CD14-positive monocyte (primary cell): ENCODE measurements around the gene MARS2. TPM values are rescaled to one million over a fixed set of nuclear protein-coding genes. Genes with fewer than 3 reads are reported as not detected.

Experiments
- DNase-seq, 3 donors: peaks; one replicate each; pipeline ENCODE4 v3.0.0-alpha.2; 2011 to 2022
- H2AFZ ChIP-seq: 2 replicates; pipeline ENCODE4 v1.6.0; 2012; ENCODE audit warnings: mild to moderate bottlenecking, low read depth, low read length, inconsistent platforms; ENCODE audit not compliant: insufficient read depth, poor library complexity, severe bottlenecking
- H3K27ac ChIP-seq, 2 donors: 1 replicate in 1 of 2; 2 replicates in 1 of 2; pipeline ENCODE4 v1.5.1; 2012 to 2013; ENCODE audit warnings: low read length in 2 of 2, control low read depth in 1 of 2, inconsistent platforms in 1 of 2, low read depth in 1 of 2, mild to moderate bottlenecking in 1 of 2
- H3K27me3 ChIP-seq, 2 donors: one replicate each; pipeline versions ENCODE4 v1.6.0 to v1.6.1; 2011 to 2013; ENCODE audit warnings: low read length in 2 of 2; ENCODE audit not compliant: control insufficient read depth in 2 of 2, insufficient read depth in 2 of 2
- H3K36me3 ChIP-seq, 2 donors: replicated peaks in 1 of 2; 1 replicate in 1 of 2; 2 replicates in 1 of 2; pipeline versions ENCODE4 v1.5.1 to v1.6.1; 2012 to 2013; ENCODE audit warnings: low read length in 2 of 2, control low read depth in 1 of 2, inconsistent platforms in 1 of 2, mild to moderate bottlenecking in 1 of 2; ENCODE audit not compliant: insufficient read depth in 2 of 2, control insufficient read depth in 1 of 2
- H3K4me1 ChIP-seq, 2 donors: 1 replicate in 1 of 2; 2 replicates in 1 of 2; pipeline versions ENCODE4 v1.5.1 to v1.6.1; 2012 to 2013; ENCODE audit warnings: low read length in 2 of 2, control low read depth in 1 of 2, inconsistent platforms in 1 of 2, mild to moderate bottlenecking in 1 of 2, moderate library complexity in 1 of 2; ENCODE audit not compliant: insufficient read depth in 2 of 2, control insufficient read depth in 1 of 2
- H3K4me2 ChIP-seq: replicated peaks from 2 replicates; pipeline ENCODE3; 2012; ENCODE audit warnings: low read length, moderate library complexity, mild to moderate bottlenecking; ENCODE audit not compliant: poor library complexity, severe bottlenecking; ENCODE audit errors: extremely low read depth
- H3K4me3 ChIP-seq, 3 experiments: fragments of 200-600 bp in 1 of 3; sonication (generic) in 1 of 3; replicated peaks in 1 of 3; 1 replicate in 2 of 3; 2 replicates in 1 of 3; pipeline ENCODE4 v1.5.1; 2011 to 2013; ENCODE audit warnings: low read length in 3 of 3, mild to moderate bottlenecking in 3 of 3, control low read depth in 2 of 3, low read depth in 2 of 3, inconsistent platforms in 1 of 3, moderate library complexity in 1 of 3
- H3K79me2 ChIP-seq: 2 replicates; pipeline ENCODE4 v1.6.0; 2012; ENCODE audit warnings: mild to moderate bottlenecking, control low read depth, inconsistent platforms, low read length, moderate library complexity; ENCODE audit not compliant: insufficient read depth
- H3K9ac ChIP-seq: 2 replicates; pipeline ENCODE4 v1.6.0; 2017; ENCODE audit warnings: low read length, mild to moderate bottlenecking; ENCODE audit not compliant: insufficient read depth, poor library complexity, severe bottlenecking
- H3K9me3 ChIP-seq, 2 donors: replicated peaks in 1 of 2; 1 replicate in 1 of 2; 2 replicates in 1 of 2; pipeline versions ENCODE4 v1.5.1 to v1.6.1; 2012 to 2013; ENCODE audit warnings: low read length in 2 of 2, control low read depth in 1 of 2; ENCODE audit not compliant: control insufficient read depth in 1 of 2, insufficient read depth in 1 of 2
- H4K20me1 ChIP-seq: 2 replicates; pipeline ENCODE4 v1.6.0; 2012; ENCODE audit warnings: mild to moderate bottlenecking, low read length, control low read depth, moderate library complexity; ENCODE audit not compliant: insufficient read depth
- H3K27ac Mint-ChIP-seq, 7 donors: one replicate each; pipeline ENCODE4 v1.8.0; 2020; ENCODE audit warnings: mild to moderate bottlenecking in 7 of 7, mixed read lengths in 7 of 7, moderate library complexity in 6 of 7, inconsistent platforms in 2 of 7
- H3K27me3 Mint-ChIP-seq, 3 donors: one replicate each; pipeline ENCODE4 v1.8.0; 2021 to 2022; ENCODE audit warnings: low read depth in 3 of 3, mild to moderate bottlenecking in 3 of 3, mixed read lengths in 3 of 3, moderate library complexity in 3 of 3, inconsistent platforms in 1 of 3
- H3K36me3 Mint-ChIP-seq, 2 donors: one replicate each; pipeline ENCODE4 v1.8.0; 2020; ENCODE audit warnings: mixed read lengths in 2 of 2, inconsistent platforms in 1 of 2, mild to moderate bottlenecking in 1 of 2
- H3K4me1 Mint-ChIP-seq: one replicate; pipeline ENCODE4 v1.8.0; 2020; ENCODE audit warnings: mild to moderate bottlenecking, mixed read lengths
- H3K4me3 Mint-ChIP-seq, 2 donors: one replicate each; pipeline ENCODE4 v1.8.0; 2020; ENCODE audit warnings: mild to moderate bottlenecking in 2 of 2, mixed read lengths in 2 of 2, moderate library complexity in 1 of 2
- H3K9me3 Mint-ChIP-seq, 7 donors: one replicate each; pipeline ENCODE4 v1.8.0; 2020 to 2022; ENCODE audit warnings: mixed read lengths in 7 of 7, mild to moderate bottlenecking in 6 of 7, moderate library complexity in 6 of 7, inconsistent platforms in 2 of 7
- CTCF ChIP-seq: fragments of 200-600 bp; IDR thresholded peaks from one replicate; pipeline ENCODE4 v1.8.0; 2022; ENCODE audit warnings: antibody characterized with exemption, mild to moderate bottlenecking
- WGBS: methylation state at CpG from one replicate; pipeline ENCODE4 v1.1.5; 2013; ENCODE audit warnings: missing lambda C conversion rate; ENCODE audit not compliant: insufficient coverage; 5-methylcytosine and 5-hydroxymethylcytosine counted together
- intact Hi-C, 2 donors: fragments of 100-400 bp; cut with micrococcal nuclease; formaldehyde crosslinking; loops; one replicate each; pipeline versions ENCODE4 v1.15.0 to v1.15.1; 2023
- polyA plus RNA-seq, 3 donors: library from polyadenylated mRNA; depleted of rRNA in 1 of 3; unstranded in 2 of 3; stranded (reverse) in 1 of 3; fragments of 300-500 nt in 2 of 3; fragments of >200 nt in 1 of 3; fragmentation: Illumina TruSeq in 2 of 3; gene quantifications; 1 replicate in 2 of 3; 2 replicates in 1 of 3; pipeline ENCODE4 v1.2.3, GENCODE V29; 2012 to 2021

The MARS2 gene
- polyA plus RNA-seq, 3 donors = 0.66 to 1.3 (median 0.93) TPM

- WGBS = 100% methylated on average over 3 of the region's 3 CpGs
Observed at GRCh38 chr2:197668296-197668695, 36.9 kb upstream of the MARS2 start.

GRCh38 chr2:197669077-197669476 is 36.1 kb upstream of the MARS2 start:
- Histone ChIP-seq H3K27ac (no peak overlapping the region), H3K27me3 (no peaks in the 10 kb centered on the region), H3K9ac (no peak overlapping the region), H4K20me1 (no peaks in the 10 kb centered on the region), H3K4me3 (no peak overlapping the region), H3K4me1 (no peaks in the 10 kb centered on the region), H2AFZ (no peak overlapping the region), H3K36me3 (no peaks in the 10 kb centered on the region), H3K79me2 (no peaks in the 10 kb centered on the region), H3K4me2 (no peak overlapping the region), H3K9me3 (peaks cover 0 to 18% of the 10 kb centered on the region in 2 donors)
- Mint-ChIP-seq H3K9me3 (peaks cover 2 to 23% (median 12%) of the 10 kb centered on the region in 7 donors), H3K4me1 (no peaks in the 10 kb centered on the region), H3K4me3 (no peak overlapping the region), H3K36me3 (no peaks in the 10 kb centered on the region), H3K27me3 (peaks cover 0 to 2% (median 2%) of the 10 kb centered on the region in 3 donors), H3K27ac (no peak overlapping the region)
- no peak for TF ChIP-seq CTCF
- intact Hi-C loops = no loop called here
- DNase-seq = no peak

More at GRCh38 chr2:197668296-197668695, 36.9 kb upstream of the MARS2 start:
- no peaks in the 10 kb centered on the region for H3K4me1 ChIP-seq
- no peak overlapping the region for H3K4me3 ChIP-seq
- H3K36me3 ChIP-seq = no peaks in the 10 kb centered on the region
- H3K4me3 Mint-ChIP-seq = no peak overlapping the region
- intact Hi-C loops = no loop called here
- no peaks in the 10 kb centered on the region for H3K4me1 Mint-ChIP-seq
- H3K27me3 Mint-ChIP-seq = peaks cover 0 to 2% (median 2%) of the 10 kb centered on the region in 3 donors
- no peak overlapping the region for H2AFZ ChIP-seq
- no peak overlapping the region for H3K27ac Mint-ChIP-seq
- no peak for TF ChIP-seq CTCF
- peaks cover 2 to 24% (median 12%) of the 10 kb centered on the region in 7 donors for H3K9me3 Mint-ChIP-seq
- no peaks in the 10 kb centered on the region for H3K27me3 ChIP-seq
- no peak overlapping the region for H3K4me2 ChIP-seq
- H4K20me1 ChIP-seq = no peaks in the 10 kb centered on the region
- no peaks in the 10 kb centered on the region for H3K36me3 Mint-ChIP-seq
- no peak overlapping the region for H3K27ac ChIP-seq
- H3K79me2 ChIP-seq = no peaks in the 10 kb centered on the region
- H3K9ac ChIP-seq = no peak overlapping the region
- peaks cover 0 to 18% of the 10 kb centered on the region in 2 donors for H3K9me3 ChIP-seq
- no peak for DNase-seq
